ENCODE measurements around the gene PDHA1.

- TF ChIP-seq CREB1 (CRISPR knock-in tag; IDR thresholded peaks at IDR 0.05; ENCODE audit: low read depth) (no peak), CTCF (conservative IDR thresholded peaks at IDR 0.05; ENCODE audit: low read depth in 2 of 2) (no peak), EZH2 (IDR thresholded peaks at IDR 0.05; ENCODE audit: low read depth, unreplicated experiment) (no peak), REST (IDR thresholded peaks at IDR 0.05; ENCODE audit: unreplicated experiment) (no peak), POLR2AphosphoS5 (IDR thresholded peaks at IDR 0.05; ENCODE audit: low read depth) (no peak)
Measured at GRCh38 chrX:19303256-19303880, 40.4 kb upstream of the PDHA1 start.

Measured in GM23338 (cell line).